Measurements from ENCODE around the gene AUTS2.

- TF ChIP-seq FOXK2 (IDR thresholded peaks at IDR 0.05) (no peak), ELF4 (IDR thresholded peaks at IDR 0.05) (no peak), FOXM1 (IDR thresholded peaks at IDR 0.05; ENCODE audit: borderline replicate concordance) (no peak), SP1 (IDR thresholded peaks at IDR 0.05) (no peak), FOXA1 (IDR thresholded peaks at IDR 0.05) (no peak), L3MBTL2 (conservative IDR thresholded peaks at IDR 0.05) (no peak), NFRKB (IDR thresholded peaks at IDR 0.05) (no peak), LEF1 (IDR thresholded peaks at IDR 0.05; ENCODE audit: borderline replicate concordance) (no peak), BHLHE40 (IDR thresholded peaks at IDR 0.05; ENCODE audit: borderline replicate concordance) (no peak), TARDBP (IDR thresholded peaks at IDR 0.05) (no peak), ZNF384 (IDR thresholded peaks at IDR 0.05) (no peak), ARNT (IDR thresholded peaks at IDR 0.05) (no peak)
Observed at GRCh38 chr7:69659983-69660382, 61.7 kb downstream of the AUTS2 start.
